ENCODE data around the gene ZBTB22.

DNA sequence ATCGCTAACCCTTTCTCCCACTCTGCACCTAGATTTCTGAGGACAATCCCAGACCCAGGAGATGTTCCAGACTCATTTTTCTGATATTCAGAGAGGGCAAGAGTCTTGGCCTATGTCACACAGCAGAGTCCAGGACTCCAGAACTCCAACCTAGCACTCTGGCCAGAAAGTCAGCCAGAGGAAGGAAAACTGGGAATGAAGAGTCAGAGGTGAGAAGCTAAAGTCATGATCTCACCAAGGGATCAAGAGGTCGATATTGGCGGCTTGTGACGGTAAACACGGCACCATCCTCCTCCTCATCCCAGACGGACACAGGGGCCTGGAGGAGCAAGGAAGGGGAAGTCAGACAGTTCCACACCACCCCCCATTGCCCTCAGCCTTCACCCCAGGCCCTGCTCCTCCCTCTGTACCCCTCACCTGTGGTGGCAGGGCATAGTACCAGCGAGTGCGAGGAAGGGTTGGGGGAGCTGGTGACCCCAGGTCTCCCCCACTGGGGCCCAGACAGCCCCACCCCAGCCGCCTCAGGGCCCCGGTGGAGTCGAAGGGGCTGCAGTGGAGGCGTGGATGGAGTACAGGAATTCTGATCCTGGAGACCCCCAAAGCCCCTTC, 20.6 kb downstream of the ZBTB22 start:
- TF ChIP-seq GATA3 (IDR thresholded peaks at IDR 0.05; ENCODE audit: low read depth, low read length) (no peak), GATA2 (IDR thresholded peaks at IDR 0.05; ENCODE audit: low read depth, low read length) (no peak)

All from SH-SY5Y (cell line).